ENCODE results near the gene SUFU. TPM values are rescaled to one million over a fixed set of nuclear protein-coding genes. Genes with fewer than 3 reads are reported as not detected.
"Not testable (repeated sequence)": the region's sequence is repeated elsewhere in the genome, so short reads cannot be mapped to it uniquely, and the experiment has no call there.

The SUFU gene
- total RNA-seq = 10 to 100 TPM in 1 of 4 donors, 1 to 10 TPM in 3; 3.7 to 10.1 (median 7.1) TPM

DNA sequence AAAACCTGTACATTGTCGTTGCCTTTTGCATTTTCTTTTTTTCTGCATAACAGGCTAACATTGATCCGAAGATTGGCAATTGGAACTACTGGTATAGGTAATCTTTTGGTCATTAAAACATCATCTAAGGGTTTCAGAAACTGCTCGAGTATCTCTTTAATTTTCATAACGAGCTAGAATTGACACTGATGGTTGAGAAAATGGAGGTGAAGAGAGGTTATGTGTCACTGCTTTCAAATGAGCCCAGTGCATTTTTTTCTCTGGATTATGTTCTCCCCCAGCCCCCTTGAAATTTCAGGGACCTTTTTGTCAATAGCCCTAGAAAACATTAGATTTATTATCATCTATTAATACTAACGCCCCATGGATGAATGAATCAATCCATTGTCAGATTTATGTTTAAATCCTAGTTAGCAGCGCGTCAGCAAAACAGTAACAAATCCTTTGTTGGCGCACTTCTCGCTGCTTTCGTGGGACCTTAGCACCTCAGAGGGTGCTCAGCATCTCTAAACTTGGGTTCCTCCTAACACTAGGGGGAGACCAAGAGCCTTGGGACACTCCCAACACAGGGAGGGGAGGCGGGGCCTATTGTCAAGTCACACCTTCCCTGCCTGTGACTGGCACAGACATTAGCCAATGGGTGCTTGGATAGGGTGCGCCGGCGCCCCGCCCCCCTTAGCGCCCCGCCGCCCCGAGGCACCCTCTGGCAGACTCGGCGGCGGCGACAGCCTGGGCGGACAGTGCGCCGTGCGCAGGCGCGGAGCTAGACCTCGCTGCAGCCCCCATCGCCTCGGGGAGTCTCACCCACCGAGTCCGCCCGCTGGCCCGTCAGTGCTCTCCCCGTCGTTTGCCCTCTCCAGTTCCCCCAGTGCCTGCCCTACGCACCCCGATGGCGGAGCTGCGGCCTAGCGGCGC lies at the start of gene SUFU:
Gene SUFU, plus strand, starts transcription at position 709 of the 915 bp plus-strand sequence. Its CDS starts 181 bp downstream, at position 890.
- TF ChIP-seq, protein P1, sequence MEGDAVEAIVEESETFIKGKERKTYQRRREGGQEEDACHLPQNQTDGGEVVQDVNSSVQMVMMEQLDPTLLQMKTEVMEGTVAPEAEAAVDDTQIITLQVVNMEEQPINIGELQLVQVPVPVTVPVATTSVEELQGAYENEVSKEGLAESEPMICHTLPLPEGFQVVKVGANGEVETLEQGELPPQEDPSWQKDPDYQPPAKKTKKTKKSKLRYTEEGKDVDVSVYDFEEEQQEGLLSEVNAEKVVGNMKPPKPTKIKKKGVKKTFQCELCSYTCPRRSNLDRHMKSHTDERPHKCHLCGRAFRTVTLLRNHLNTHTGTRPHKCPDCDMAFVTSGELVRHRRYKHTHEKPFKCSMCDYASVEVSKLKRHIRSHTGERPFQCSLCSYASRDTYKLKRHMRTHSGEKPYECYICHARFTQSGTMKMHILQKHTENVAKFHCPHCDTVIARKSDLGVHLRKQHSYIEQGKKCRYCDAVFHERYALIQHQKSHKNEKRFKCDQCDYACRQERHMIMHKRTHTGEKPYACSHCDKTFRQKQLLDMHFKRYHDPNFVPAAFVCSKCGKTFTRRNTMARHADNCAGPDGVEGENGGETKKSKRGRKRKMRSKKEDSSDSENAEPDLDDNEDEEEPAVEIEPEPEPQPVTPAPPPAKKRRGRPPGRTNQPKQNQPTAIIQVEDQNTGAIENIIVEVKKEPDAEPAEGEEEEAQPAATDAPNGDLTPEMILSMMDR (IDR thresholded peaks at IDR 0.05) = peak in 2 of 3 donors; percentile 16 to 33
- peak; percentile 83 for ATAC-seq (ENCODE audit: low FRiP score)
- peak; percentile 99 for DNase-seq (ENCODE audit: low spot score)

DNA sequence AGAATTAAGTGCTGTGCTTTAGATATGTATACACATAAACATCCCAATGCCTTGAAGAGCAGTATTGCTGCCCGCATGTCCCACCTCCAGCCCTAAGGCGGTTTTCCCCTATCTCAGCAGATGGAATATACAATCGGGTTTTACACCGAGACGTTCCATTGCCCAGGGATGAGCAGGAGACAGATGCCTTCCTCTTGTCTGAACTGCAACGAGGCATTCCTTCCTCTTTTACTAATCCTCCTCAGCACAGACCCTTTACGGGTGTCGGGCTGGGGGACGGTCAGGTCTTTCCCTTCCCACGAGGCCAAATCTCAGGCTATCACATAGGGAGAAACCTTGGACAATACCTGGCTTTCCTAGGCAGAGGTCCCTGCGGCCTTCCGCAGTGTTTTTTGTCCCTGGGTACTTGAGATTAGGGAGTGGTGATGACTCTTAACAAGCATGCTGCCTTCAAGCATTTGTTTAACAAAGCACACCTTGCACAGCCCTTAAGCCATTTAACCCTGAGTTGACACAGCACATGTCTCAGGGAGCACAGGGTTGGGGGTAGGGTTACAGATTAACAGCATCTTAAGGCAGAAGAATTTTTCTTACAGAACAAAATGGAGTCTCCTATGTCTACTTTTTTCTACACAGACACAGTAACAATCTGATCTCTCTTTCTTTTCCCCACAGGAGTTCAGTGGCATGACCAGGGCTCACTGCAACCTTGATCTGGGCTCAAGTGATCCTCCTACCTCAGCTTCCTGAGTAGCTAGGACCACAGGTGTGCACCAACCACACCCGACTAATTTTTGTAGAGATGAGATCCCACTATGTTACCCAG lies 48.9 kb upstream of the SUFU start:
- not testable (repeated sequence) for ATAC-seq (ENCODE audit: low FRiP score); DNase-seq (ENCODE audit: low spot score)

DNA sequence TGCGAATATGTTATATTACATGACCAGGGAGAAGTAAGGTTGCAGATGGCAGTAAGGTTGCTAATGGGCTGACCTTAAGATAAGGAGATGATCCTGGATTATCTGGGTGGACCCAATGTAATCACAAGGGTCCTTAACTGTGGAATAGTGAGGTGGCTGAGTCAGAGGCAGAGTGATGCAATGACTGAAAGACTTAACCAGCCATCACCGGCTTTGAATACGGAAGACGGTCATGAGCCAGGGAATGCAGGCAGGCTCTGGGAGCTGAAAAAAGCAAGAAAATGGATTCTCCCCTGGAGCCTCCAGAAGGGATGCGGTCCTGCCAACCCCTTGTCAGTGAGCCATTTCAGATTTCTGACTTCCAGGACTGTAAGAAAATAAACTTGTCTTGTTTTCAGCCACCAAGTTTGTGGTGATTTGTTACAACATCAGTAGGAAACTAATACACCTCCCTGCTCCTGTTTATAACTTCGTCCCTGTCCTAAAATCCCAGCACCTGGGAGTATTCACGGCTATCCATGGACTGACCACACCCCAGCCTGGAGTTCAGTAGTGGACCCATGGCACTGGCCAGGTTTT lies 47.8 kb upstream of the SUFU start:
- TF ChIP-seq, protein P1 (IDR thresholded peaks at IDR 0.05) = no peak
- DNase-seq (ENCODE audit: low spot score) = no peak
- peak; percentile 43 for ATAC-seq (ENCODE audit: low FRiP score)

DNA sequence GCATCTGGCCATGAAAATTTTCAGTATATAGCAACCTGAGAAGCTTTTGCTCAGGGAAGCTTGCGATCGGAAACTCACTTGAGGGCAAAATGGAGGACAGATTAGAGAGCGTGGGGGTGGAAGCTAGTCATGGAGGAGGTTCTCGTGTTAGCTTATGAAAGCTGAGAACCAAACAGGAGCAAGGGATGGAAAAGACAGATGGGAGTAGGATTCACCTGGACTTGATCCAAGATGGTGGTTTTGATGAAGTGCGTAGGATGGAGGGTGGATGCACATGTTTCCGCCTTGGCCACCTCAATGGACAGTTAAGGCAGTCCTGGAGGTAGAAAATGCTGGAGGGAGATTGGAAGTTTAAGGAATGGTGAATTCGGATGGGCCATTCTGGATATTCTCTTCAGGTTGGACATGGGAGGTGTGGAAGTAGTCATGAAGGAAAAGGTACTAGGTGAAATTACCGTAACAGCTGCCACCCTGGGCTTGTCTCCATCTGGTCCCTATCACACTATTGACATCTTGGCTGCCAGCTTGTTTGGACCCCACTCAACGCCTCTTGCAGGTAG lies 46.1 kb upstream of the SUFU start:
- TF ChIP-seq, protein P1 (IDR thresholded peaks at IDR 0.05) = no peak
- DNase-seq (ENCODE audit: low spot score) (no peak), ATAC-seq (ENCODE audit: low FRiP score) (no peak)

DNA sequence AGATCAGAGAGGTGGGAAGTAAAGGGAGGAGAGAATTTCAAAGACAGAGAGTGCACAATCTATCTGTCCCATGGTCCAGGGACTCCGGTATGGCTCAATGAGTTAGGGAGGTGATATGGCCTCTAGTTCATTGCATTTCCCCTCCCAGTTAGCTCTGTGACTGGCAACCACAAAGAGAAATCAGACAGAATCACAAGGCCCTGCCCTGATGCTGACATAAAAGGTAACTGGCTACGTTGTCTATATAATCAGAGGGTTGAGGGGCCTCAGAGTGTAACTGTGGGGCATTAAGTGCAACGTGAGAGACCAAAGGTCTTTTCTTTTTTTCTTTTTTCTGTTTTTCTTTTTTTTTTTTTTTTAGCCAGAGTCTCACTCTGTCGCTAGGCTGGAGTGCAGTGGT lies 45.1 kb upstream of the SUFU start:
- DNase-seq (ENCODE audit: low spot score) (no peak), ATAC-seq (ENCODE audit: low FRiP score) (no peak)
- TF ChIP-seq, protein P1 (IDR thresholded peaks at IDR 0.05) = no peak

DNA sequence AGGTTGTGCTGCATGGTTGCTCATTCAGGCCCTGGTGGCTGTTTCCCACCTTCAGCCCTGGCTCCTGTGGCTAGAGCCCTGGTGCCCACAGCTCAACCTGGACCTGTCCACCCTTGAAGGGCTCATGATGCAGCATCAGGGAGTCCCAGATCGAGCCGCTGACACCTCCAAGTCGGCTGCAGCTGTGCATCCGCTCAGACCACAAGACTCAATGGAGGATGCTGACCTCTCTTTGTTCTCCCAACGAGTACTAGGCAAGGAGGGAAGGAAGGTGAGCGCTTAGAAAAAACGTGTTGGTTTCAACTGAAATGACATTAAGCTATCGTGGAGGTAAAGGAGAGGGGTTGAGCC lies 43.0 kb upstream of the SUFU start:
- TF ChIP-seq, protein P1 (IDR thresholded peaks at IDR 0.05) = no peak
- ATAC-seq (ENCODE audit: low FRiP score) (peak; percentile 2), DNase-seq (ENCODE audit: low spot score) (no peak)

Measured in omental fat pad (tissue), 4 donors.